Measurements from ENCODE around the gene IFT80.
"Not testable (repeated sequence)": the region's sequence is repeated elsewhere in the genome, so short reads cannot be mapped to it uniquely, and the experiment has no call there.

IFT80 gene

GRCh38 chr3:160259589-160259988 is 139.4 kb downstream of the IFT80 start:
- DNase-seq (ENCODE audit: insufficient read length, low spot score) (no peak), FAIRE-seq (no peak)
- TF ChIP-seq CTCF (IDR thresholded peaks at IDR 0.05; ENCODE audit: insufficient read depth, missing control alignments) = no peak

GRCh38 chr3:160257606-160258005 is 141.4 kb downstream of the IFT80 start:
- DNase-seq (ENCODE audit: insufficient read length, low spot score) = no peak
- no peak for FAIRE-seq
- TF ChIP-seq CTCF (IDR thresholded peaks at IDR 0.05; ENCODE audit: insufficient read depth, missing control alignments) = no peak

- peak; percentile 55 for FAIRE-seq
- no peak for TF ChIP-seq CTCF (IDR thresholded peaks at IDR 0.05; ENCODE audit: insufficient read depth, missing control alignments)
These were observed 145.7 kb downstream of the IFT80 start for GRCh38 chr3:160253298-160253697.

DNA sequence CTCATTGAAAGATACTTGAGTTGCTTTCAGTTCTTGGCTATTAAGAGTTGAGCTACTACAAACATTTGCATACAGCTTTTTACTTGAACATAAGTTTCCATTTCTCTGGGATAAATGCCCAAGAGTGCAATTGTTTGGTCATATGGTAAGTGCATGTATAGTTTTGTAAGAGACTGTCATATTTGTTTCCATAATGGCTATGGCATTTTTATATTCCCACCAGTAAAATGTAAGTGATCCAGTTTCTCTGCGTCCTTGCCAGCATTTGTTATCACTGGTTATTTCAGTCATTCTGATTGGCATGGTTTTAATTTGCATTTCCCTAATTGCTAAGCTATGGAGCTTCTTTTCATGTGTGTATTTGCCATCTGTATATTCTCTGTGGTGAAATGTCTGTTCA is 151.3 kb downstream of the IFT80 start:
- DNase-seq (ENCODE audit: insufficient read length, low spot score) = no peak
- FAIRE-seq = no peak
- no peak for TF ChIP-seq CTCF (IDR thresholded peaks at IDR 0.05; ENCODE audit: insufficient read depth, missing control alignments)

More at GRCh38 chr3:160253298-160253697, 145.7 kb downstream of the IFT80 start:
- DNase-seq (ENCODE audit: insufficient read length, low spot score) = no peak

- FAIRE-seq (no peak), DNase-seq (ENCODE audit: insufficient read length, low spot score) (no peak)
- no peak for TF ChIP-seq CTCF (IDR thresholded peaks at IDR 0.05; ENCODE audit: insufficient read depth, missing control alignments)
These were observed 153.7 kb downstream of the IFT80 start for GRCh38 chr3:160245261-160245800.

GRCh38 chr3:160240719-160241118 is 158.3 kb downstream of the IFT80 start:
- DNase-seq (ENCODE audit: insufficient read length, low spot score); FAIRE-seq: not testable (repeated sequence)

DNA sequence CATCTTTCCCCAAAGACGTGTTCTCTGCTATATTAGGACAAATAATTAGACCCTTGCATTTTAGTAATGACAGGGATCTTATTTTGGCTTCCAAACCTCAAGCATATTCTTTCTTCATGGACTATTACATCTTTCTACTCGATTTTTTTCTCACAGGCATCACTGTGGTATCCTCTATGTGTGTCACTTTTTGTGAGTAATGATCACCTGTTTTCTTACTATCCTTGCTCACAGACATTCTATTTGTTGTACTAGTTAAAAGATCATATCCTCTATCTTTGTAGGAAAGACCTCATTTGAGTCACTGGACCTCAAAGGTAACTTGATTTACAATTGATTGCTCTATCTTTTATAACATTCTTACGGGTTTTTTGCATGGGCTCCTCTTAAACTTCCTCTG is 167.0 kb downstream of the IFT80 start:
- no peak for DNase-seq (ENCODE audit: insufficient read length, low spot score)
- no peak for TF ChIP-seq CTCF (IDR thresholded peaks at IDR 0.05; ENCODE audit: insufficient read depth, missing control alignments)
- no peak for FAIRE-seq

- DNase-seq (ENCODE audit: insufficient read length, low spot score) (no peak), FAIRE-seq (no peak)
- no peak for TF ChIP-seq CTCF (IDR thresholded peaks at IDR 0.05; ENCODE audit: insufficient read depth, missing control alignments)
These were observed 171.6 kb downstream of the IFT80 start for GRCh38 chr3:160227419-160227818.

Measured in D721Med (cell line).